GM12878 (cell line): Measurements from ENCODE around the gene RPS6KA4. TPM values are rescaled to one million over a fixed set of nuclear protein-coding genes. Genes with fewer than 3 reads are reported as not detected.

Experiments used
- ATAC-seq: fragments of 200-7000 bp; cut with Tn5 transposase; 3 replicates; pipeline ENCODE4 v1.9.1; 2020; ENCODE audit warnings: mild to moderate bottlenecking, moderate library complexity
- BruUV-seq: library from RNA; stranded (reverse); fragments of 400-500 nt; replicated peaks from 2 replicates; lab custom pipeline; 2021; lab: Mats Ljungman, UMichigan
- CTCF ChIA-PET: fragments of 300-600 bp; sonication (Branson Sonifier 250); formaldehyde crosslinking; extraction: SDS; loops from one replicate; lab custom pipeline; 2021; ENCODE audit warnings: inconsistent platforms; lab: Yijun Ruan, JAX
- POLR2A ChIA-PET: fragments of 350-600 bp; formaldehyde crosslinking; extraction: SDS; loops from one replicate; lab custom pipeline; 2021; ENCODE audit warnings: inconsistent platforms; lab: Charles Lee
- RAD21 ChIA-PET: fragments of 300-600 bp; sonication (Branson Sonifier 250); formaldehyde crosslinking; loops from one replicate; lab custom pipeline; 2023; ENCODE audit warnings: antibody characterized with exemption; ENCODE audit not compliant: unreplicated experiment; lab: Charles Lee
- SMC1A ChIA-PET: fragments of 300-600 bp; sonication (Branson Sonifier 250); formaldehyde crosslinking; loops from one replicate; lab custom pipeline; 2023; ENCODE audit not compliant: unreplicated experiment, uncharacterized antibody; lab: Charles Lee
- DNase-seq: peaks from one replicate; pipeline ENCODE4 v3.0.0-alpha.2; 2011; ENCODE audit warnings: low read depth, low spot score
- FAIRE-seq: peaks from 3 replicates; lab custom pipeline; 2011; peaks lifted over from hg19 to GRCh38; lab: Jason Lieb, UNC
- H2AFZ ChIP-seq: 2 replicates; pipeline ENCODE4 v1.6.0; 2011; ENCODE audit warnings: low read depth, low read length, control low read depth; ENCODE audit not compliant: control insufficient read depth
- H3K27ac ChIP-seq: 2 replicates; pipeline ENCODE4 v1.5.1; 2011; ENCODE audit warnings: control low read depth; ENCODE audit not compliant: control insufficient read depth, insufficient read depth
- H3K27me3 ChIP-seq, 2 experiments: replicated peaks in 1 of 2; 2 replicates each; pipeline versions ENCODE4 v1.6.0 to v1.6.1; 2011; ENCODE audit warnings: low read length in 1 of 2; ENCODE audit not compliant: control insufficient read depth in 2 of 2, insufficient read depth in 2 of 2
- H3K36me3 ChIP-seq, 2 experiments: 2 replicates each; pipeline ENCODE4 v1.5.1; 2011; ENCODE audit warnings: low read length in 1 of 2; ENCODE audit not compliant: control insufficient read depth in 2 of 2, insufficient read depth in 2 of 2
- H3K4me1 ChIP-seq: 2 replicates; pipeline ENCODE4 v1.6.1; 2011; ENCODE audit warnings: mild to moderate bottlenecking, low read length, moderate library complexity, mixed read lengths; ENCODE audit not compliant: control insufficient read depth, insufficient read depth
- H3K4me2 ChIP-seq: 2 replicates; pipeline ENCODE4 v1.6.0; 2011; ENCODE audit warnings: control low read depth; ENCODE audit not compliant: control insufficient read depth, insufficient read depth
- H3K4me3 ChIP-seq: fragments of 200-600 bp; sonication (generic); 2 replicates; pipeline ENCODE4 v1.5.1; 2016
- H3K79me2 ChIP-seq: 2 replicates; pipeline ENCODE4 v1.6.0; 2011; ENCODE audit warnings: low read length; ENCODE audit not compliant: control insufficient read depth, insufficient read depth
- H3K9ac ChIP-seq: 2 replicates; pipeline ENCODE4 v1.8.0; 2011; ENCODE audit warnings: low read length, control low read depth, mixed read lengths; ENCODE audit not compliant: control insufficient read depth, insufficient read depth
- H3K9me3 ChIP-seq: replicated peaks from 3 replicates; pipeline ENCODE4 v1.5.1; 2011; ENCODE audit warnings: mild to moderate bottlenecking, low read length; ENCODE audit not compliant: control insufficient read depth, insufficient read depth
- H4K20me1 ChIP-seq: 2 replicates; pipeline ENCODE4 v1.6.0; 2011; ENCODE audit not compliant: control insufficient read depth, insufficient read depth
- POU2F2 ChIP-seq: IDR thresholded peaks from 3 replicates; pipeline ENCODE4 v1.6.1; 2011; ENCODE audit warnings: low read depth, mild to moderate bottlenecking, low read length, borderline replicate concordance
- SREBF1 ChIP-seq: IDR thresholded peaks from 2 replicates; pipeline ENCODE4 v1.6.1; 2012; ENCODE audit warnings: mild to moderate bottlenecking, low read length
- TCF3 ChIP-seq: IDR thresholded peaks from 2 replicates; pipeline ENCODE4 v1.6.1; 2012; ENCODE audit warnings: low read depth, mild to moderate bottlenecking, low read length, borderline replicate concordance; ENCODE audit not compliant: insufficient read depth
- ZNF207 ChIP-seq: fragments of 450-650 bp; IDR thresholded peaks from 2 replicates; pipeline ENCODE4 v1.6.1; 2014; ENCODE audit warnings: antibody characterized with exemption, mild to moderate bottlenecking, borderline replicate concordance
- WGBS: methylation state at CpG from one replicate; pipeline ENCODE4 v1.1.6; 2016; ENCODE audit warnings: low lambda C conversion rate; ENCODE audit not compliant: insufficient replicate concordance, insufficient coverage; ENCODE audit errors: missing lambda C conversion rate; 5-methylcytosine and 5-hydroxymethylcytosine counted together
- in situ Hi-C: fragments of 300-500 bp; cut with MboI; formaldehyde crosslinking; loops from 9 replicates; pipeline ENCODE4 v1.14.3; 2018; ENCODE audit warnings: mixed read lengths
- intact Hi-C: fragments of 100-400 bp; cut with micrococcal nuclease; formaldehyde crosslinking; loops from one replicate; pipeline ENCODE4 v1.14.2; 2022; ENCODE audit not compliant: unreplicated experiment
- polyA plus RNA-seq, 11 experiments: library from polyadenylated mRNA; depleted of rRNA in 4 of 11; unstranded in 6 of 11; stranded (reverse) in 5 of 11; fragments of >200 nt; fragmentation: Nextera tagmentation in 4 of 11; fragmentation: Illumina TruSeq in 1 of 11; extraction: Ambion mirVana in 4 of 11; extraction: Trizol in 1 of 11; gene quantifications; 1 replicate in 1 of 11; 2 replicates in 10 of 11; pipeline versions ENCODE4 v1.2.1 to v1.2.3, GENCODE V29; 2011 to 2016; ENCODE audit warnings: inconsistent platforms in 2 of 11, missing spikeins in 2 of 11, low read depth in 1 of 11
- total RNA-seq, 4 experiments: library from RNA; depleted of rRNA in 3 of 4; stranded (reverse); fragments of >200 nt in 3 of 4; fragmentation: Illumina TruSeq in 1 of 4; extraction: Trizol in 1 of 4; gene quantifications; 2 replicates each; pipeline versions ENCODE4 v1.2.1 to v1.2.3, GENCODE V29; 2013 to 2021
- TF ChIP-seq, protein P1 (sequence below): fragments of 450-650 bp; IDR thresholded peaks from 2 replicates; pipeline ENCODE4 v1.6.1; 2018; ENCODE audit warnings: mild to moderate bottlenecking, low read depth, moderate library complexity; ENCODE audit not compliant: partially characterized antibody

Gene RPS6KA4
- total and polyA plus RNA-seq, 10 of the 15 experiments (the other 5 are each of a cell fraction or from before 2014, with no cell fraction given): 0.34 to 32.6 (median 11.3) TPM

DNA sequence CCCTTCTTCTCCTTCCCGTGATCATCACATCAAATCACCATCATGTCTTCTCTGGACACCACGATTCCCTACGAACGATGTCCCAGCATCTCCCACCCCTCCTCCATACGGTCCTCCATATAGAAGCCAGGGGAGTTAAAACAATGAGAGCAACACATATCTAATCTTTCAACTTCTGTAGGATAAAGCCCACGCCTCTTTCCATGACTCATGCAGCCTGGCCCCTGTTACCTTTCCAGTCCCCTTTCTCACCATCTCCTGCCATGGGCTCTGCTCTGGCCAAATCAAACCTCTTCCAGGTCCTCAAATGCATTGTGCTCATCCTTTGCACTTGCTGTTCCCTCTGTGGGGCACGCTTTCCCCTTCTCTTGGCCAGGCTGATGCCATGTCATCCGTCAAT, 23.6 kb downstream of the RPS6KA4 start (continued):
- TF ChIP-seq, protein P1, sequence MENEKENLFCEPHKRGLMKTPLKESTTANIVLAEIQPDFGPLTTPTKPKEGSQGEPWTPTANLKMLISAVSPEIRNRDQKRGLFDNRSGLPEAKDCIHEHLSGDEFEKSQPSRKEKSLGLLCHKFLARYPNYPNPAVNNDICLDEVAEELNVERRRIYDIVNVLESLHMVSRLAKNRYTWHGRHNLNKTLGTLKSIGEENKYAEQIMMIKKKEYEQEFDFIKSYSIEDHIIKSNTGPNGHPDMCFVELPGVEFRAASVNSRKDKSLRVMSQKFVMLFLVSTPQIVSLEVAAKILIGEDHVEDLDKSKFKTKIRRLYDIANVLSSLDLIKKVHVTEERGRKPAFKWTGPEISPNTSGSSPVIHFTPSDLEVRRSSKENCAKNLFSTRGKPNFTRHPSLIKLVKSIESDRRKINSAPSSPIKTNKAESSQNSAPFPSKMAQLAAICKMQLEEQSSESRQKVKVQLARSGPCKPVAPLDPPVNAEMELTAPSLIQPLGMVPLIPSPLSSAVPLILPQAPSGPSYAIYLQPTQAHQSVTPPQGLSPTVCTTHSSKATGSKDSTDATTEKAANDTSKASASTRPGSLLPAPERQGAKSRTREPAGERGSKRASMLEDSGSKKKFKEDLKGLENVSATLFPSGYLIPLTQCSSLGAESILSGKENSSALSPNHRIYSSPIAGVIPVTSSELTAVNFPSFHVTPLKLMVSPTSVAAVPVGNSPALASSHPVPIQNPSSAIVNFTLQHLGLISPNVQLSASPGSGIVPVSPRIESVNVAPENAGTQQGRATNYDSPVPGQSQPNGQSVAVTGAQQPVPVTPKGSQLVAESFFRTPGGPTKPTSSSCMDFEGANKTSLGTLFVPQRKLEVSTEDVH: no peak
- TF ChIP-seq POU2F2 (no peak), ZNF207 (no peak), TCF3 (no peak)

DNA sequence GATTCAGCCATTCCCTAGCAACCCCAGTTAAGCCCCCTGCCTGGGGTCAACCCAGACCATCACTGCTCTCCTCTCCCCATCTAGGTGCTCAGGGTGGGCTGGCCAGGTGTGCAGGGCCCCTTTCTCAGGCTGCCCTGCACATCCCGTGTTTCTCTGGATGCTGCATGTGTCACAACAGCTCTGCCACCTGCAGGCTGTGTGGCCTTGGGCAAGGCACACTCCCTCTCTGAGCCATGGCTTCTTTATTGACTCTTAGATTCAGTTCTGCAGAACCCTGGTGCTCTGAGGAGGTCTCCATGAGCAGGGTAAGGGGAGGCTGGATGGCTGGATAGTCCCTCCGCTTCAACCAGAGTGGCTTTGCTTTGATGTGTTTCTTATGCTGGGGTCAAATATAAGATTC, 24.6 kb downstream of the RPS6KA4 start:
- Histone ChIP-seq H3K4me1 (no peaks in the 10 kb centered on the region), H4K20me1 (no peaks in the 10 kb centered on the region), H3K4me2 (no peak overlapping the region), H3K4me3 (no peak overlapping the region), H3K27ac (no peak overlapping the region), H3K27me3 (peaks cover 0 to 2% of the 10 kb centered on the region in 2 experiments; a peak in 2 of 4 replicates), H3K9ac (no peak overlapping the region), H2AFZ (no peak overlapping the region), H3K9me3 (no peaks in the 10 kb centered on the region; the same call in 2 of the 3 replicates), H3K36me3 (no peaks in the 10 kb centered on the region), H3K79me2 (no peaks in the 10 kb centered on the region)
- BruUV-seq: no TSS peak
- DNase-seq (no peak), FAIRE-seq (no peak), ATAC-seq (no peak)
- in situ Hi-C loops (no loop called here), intact Hi-C loops (no loop called here)
- CTCF ChIA-PET: no interaction called here
- RAD21 ChIA-PET: no interaction called here
- SMC1A ChIA-PET: no interaction called here
- 0% methylated on average over 1 of the region's 2 CpGs for WGBS
- no peak for TF ChIP-seq SREBF1
- POLR2A ChIA-PET: no interaction called here
